Measurements from ENCODE around the gene CCNYL1. TPM values are rescaled to one million over a fixed set of nuclear protein-coding genes. Genes with fewer than 3 reads are reported as not detected.
"Not testable (repeated sequence)": the region's sequence is repeated elsewhere in the genome, so short reads cannot be mapped to it uniquely, and the experiment has no call there.

Gene CCNYL1
- total RNA-seq, 2 experiments from 2014 or later, result 4.8 to 5.7 TPM

DNA sequence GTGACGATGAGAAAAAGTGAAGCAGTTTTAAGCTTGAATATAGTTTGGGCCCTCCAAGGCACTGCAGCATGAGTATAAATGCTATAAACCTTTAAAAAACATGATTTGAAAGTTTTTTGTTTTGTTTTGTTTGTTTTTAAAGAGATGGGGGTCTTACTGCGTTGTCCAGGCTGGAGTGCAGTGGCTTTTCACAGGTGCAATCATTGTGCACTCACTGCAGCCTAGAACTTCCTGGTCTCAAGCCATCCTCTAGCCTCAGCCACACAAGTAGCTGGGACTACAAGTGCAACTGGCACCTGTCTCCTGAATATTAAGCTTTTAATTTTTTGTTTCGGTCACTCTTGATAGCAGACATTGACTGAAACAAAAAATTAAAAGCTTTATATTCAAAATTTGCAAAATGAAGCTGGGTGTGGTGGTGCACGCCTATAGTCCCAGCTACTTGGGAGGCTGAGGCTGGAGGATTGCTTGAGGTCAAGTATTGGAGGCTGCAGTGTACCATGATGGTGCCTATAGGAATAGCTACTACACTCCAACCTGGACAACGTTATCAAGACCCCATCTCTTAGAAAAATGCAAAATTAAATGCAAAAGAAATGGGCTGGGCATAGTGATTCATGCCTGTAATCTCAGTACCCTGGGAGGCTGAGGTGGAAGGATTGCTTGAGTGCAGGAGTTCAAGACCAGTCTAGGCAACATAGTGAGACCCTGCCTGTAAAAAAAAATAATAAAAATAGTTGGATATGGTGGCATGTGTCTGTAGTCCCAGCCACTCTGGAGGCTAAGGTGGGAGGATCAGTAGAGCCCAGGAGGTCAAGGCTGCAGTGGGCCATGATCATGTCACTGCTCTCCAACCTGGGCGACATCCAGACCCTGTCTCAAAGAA lies 43.3 kb downstream of the CCNYL1 start:
- POLR2A ChIA-PET, result no interaction called here
- CTCF ChIA-PET, result interaction anchor here (0.6 kb wide), 1 partner anchor 261 kb away, joined by 3 read pairs; no protein-coding TSS in a partner anchor

- CTCF ChIA-PET, result no interaction called here
- POLR2A ChIA-PET, result no interaction called here
Measured at GRCh38 chr2:207758025-207758424, 46.6 kb downstream of the CCNYL1 start.

DNA sequence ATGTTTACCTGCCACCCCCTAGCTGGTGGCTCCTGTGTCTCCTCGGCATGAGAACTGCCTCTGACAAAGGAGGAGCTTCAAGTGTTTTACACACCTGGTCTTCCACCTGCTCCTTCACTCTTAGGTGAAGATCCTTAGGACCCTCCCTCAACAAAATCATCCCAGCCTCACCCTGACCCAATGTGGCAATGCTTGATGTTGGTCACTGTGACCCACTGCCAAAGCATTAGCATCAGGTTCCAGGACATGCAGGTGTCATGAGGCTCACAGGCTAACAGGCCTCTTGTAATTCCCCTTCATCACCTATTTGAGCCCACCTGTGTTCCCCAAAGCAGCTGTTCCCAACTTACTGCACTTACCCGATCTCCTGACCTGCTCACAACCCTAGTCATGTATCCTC lies 48.5 kb downstream of the CCNYL1 start:
- CTCF ChIA-PET, result no interaction called here
- POLR2A ChIA-PET, result no interaction called here

- CTCF ChIA-PET, result interaction anchor here (1.3 kb wide), 1 partner anchor 14 kb away, joined by 3 read pairs; no protein-coding TSS in a partner anchor
- POLR2A ChIA-PET, result no interaction called here
Measured at GRCh38 chr2:207760453-207760852, 49.0 kb downstream of the CCNYL1 start.

GRCh38 chr2:207761426-207761825 lies 50.0 kb downstream of the CCNYL1 start:
- POLR2A ChIA-PET, result not testable (repeated sequence)
- CTCF ChIA-PET, result interaction anchor here (0.6 to 1.3 kb wide), 2 partner anchors 15 to 212 kb away, joined by 3 read pairs; no protein-coding TSS in a partner anchor

DNA sequence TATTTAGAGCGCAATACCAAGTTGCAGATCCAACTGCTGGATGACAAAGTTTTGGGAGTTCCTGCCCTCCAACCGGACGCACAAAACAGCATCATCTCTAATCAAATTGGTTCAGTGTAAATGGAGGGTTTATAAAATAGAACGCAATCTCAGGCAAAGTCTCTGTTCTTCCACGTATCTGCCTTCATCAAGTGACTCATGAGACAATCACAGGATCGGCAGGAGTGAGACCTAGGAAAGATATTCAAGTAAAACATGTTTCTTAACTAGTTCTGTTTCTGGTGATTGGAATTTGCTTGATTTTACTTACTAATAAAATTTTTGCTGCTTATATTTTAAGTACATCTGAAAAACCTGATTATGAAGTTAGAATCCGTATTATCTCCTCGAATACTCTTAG lies 50.7 kb downstream of the CCNYL1 start:
- POLR2A ChIA-PET, result no interaction called here

GRCh38 chr2:207763303-207763917 lies 52.0 kb downstream of the CCNYL1 start:
- ChIA-PET POLR2A (no interaction called here), CTCF (no interaction called here)

More for the DNA sequence above, 50.7 kb downstream of the CCNYL1 start:
- CTCF ChIA-PET, result no interaction called here

DNA sequence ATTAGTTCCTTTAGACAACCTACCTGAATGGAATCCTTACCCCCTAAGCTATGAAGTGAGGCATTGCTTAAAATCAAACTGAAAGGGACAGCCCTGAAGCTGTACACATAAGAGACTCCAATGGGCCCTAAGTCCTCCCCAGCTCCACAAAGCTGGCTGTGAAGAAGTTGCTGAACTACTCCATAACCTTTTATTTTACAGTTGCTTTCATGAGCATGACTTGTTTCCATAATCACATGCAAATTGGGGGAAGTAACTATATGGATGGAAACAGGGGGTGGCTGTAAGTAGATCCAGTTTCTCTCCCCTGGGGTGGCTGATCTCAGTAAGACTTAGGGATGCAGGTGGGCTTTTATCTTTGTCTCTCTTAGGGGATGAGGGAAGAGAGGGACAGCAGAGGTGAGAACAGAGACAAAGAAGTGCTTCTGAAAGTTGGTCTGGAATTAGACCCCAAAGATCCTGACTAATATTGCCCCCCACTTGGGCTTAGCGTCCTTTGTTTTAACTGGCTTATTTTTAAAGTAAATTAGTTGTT lies 52.7 kb downstream of the CCNYL1 start:
- ChIA-PET POLR2A (no interaction called here), CTCF (no interaction called here)

DNA sequence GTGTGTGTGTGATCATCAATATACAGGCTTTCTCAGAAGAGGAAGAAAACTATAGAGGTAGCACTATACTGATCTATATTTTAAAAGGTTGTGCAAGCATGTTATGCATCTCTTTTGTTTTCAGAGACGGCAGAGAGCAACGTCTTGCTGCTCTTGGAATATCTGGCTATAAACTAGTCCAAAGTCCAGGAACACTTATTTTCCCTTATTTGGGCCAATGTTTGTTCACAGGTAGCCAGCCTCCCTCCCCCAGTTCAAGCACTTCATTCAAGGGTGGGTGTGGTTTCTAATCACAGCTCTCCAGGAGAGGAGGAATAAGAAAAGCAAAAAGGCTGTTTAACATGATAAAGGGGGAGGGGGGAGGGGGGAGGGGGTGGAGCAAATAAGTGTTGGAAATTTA lies 54.1 kb downstream of the CCNYL1 start:
- CTCF ChIA-PET, result interaction anchor here (1.1 kb wide), 1 partner anchor 140 kb away, joined by 3 read pairs; no protein-coding TSS in a partner anchor
- POLR2A ChIA-PET, result no interaction called here

DNA sequence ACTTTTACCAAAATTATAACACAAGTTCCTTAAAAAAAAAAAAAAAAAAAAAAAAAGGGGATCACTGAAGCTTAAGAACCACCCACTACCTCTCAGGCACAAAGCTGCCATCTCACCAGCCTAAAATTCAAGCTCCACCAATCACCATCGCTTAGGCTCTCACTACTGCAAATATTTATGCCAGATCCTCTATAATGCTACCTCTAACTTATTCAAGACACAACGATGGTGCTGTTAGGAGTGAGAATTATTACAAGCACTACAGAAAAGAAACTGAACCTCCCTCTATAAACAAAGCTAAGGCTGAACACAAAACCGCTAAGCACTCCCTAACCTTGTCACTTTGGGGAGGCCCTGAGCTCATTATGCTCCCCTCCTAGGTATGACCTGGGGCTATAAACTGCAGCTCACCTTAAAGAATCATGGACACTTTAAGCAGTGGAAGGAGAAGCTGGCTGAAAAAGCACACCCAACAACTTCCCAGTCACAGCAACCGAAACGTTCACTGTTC lies 54.7 kb downstream of the CCNYL1 start:
- ChIA-PET CTCF (interaction anchor here (0.6 to 1.8 kb wide), 4 partner anchors 20 to 275 kb away, joined by 3 to 8 read pairs (median 6); no protein-coding TSS in a partner anchor), POLR2A (interaction anchor here (0.5 kb wide), 1 partner anchor 144 kb away, joined by 3 read pairs; no protein-coding TSS in a partner anchor)

- ChIA-PET POLR2A (interaction anchor here (0.5 kb wide), 1 partner anchor 145 kb away, joined by 3 read pairs; no protein-coding TSS in a partner anchor), CTCF (interaction anchor here (0.6 to 1.8 kb wide), 4 partner anchors 21 to 274 kb away, joined by 3 to 8 read pairs (median 6); no protein-coding TSS in a partner anchor)
Measured at GRCh38 chr2:207766697-207767460, 55.4 kb downstream of the CCNYL1 start.

DNA sequence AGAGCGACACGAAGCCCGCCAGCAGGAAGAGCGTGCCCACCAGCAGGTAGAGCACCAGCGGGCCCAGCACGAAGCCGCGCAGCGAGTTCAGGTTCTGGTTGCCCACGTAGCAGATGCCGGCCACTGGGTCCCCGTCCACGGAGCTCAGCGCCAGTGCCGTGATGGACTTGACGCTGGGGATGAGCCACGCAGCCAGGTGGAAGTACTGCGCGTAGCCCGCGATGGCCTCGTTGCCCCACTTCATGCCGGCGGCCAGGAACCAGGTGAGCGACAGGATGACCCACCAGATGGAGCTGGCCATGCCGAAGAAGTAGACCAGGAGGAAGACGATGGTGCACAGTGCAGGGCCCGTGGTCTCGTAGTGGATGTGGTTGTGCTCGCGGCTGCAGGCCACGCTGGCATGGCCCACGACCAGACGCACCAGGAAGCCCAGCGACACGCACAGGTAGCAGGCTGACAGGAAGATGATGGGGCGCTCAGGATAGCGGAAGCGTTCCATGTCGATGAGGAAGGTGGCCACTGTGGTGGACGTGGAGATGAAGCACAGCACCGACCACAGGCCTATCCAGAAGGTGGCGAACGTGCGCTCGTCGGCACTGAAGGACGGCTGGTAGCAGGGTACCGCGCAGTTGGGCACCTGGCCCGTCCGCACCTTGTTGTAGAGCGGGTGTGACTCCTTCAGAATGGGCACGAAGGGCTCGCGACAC lies 56.2 kb downstream of the CCNYL1 start:
- POLR2A ChIA-PET, result no interaction called here
- CTCF ChIA-PET, result interaction anchor here (1.2 to 1.8 kb wide), 3 partner anchors 22 to 273 kb away, joined by 3 to 8 read pairs (median 5); no protein-coding TSS in a partner anchor

- CTCF ChIA-PET, result interaction anchor here (1.5 kb wide), 1 partner anchor 272 kb away, joined by 3 read pairs; no protein-coding TSS in a partner anchor
- POLR2A ChIA-PET, result interaction anchor here (1.4 kb wide), 1 partner anchor 143 kb away, joined by 5 read pairs; the partner anchor contains the start of gene METTL21A
Measured at GRCh38 chr2:207768168-207768865, 56.9 kb downstream of the CCNYL1 start.

DNA sequence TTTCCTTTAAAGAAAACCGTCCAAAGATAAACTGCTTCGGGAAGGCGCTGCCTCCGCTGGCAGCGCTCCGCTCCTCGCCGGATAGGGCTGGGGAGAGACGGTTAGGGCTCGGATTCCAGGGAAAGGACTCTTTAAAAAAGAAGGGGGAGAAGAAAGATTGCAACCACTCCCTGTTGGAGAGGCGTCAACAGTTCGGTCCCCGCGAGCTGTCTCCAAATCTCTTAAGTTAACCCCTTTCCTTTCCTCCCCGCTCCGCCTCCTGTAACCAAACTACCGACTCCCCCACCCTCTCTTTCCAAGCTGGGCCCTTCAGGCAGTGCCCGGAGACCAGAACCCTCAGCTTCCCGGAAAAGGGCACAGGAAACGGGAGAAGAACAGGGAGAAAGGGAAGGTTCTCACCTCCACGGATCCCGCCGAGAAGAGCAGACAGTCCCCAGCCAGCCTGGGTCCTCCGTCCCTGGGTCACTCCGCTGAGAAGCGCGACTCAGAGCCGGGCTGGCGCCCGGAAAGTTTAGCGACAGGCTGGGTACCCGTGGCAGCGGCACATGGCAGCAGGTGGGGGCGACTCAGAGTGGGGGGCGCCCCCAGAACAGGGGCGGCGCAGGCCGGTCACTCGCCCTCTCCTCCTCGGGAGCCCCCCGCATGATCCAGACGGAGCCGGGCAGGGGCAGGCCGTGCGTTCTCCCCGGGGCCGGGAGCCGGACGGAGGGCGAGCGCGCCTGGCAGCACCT lies 57.6 kb downstream of the CCNYL1 start:
- ChIA-PET CTCF (interaction anchor here (1.0 to 1.5 kb wide), 2 partner anchors 272 kb away, joined by 3 to 4 read pairs; no protein-coding TSS in a partner anchor), POLR2A (interaction anchor here (1.4 kb wide), 1 partner anchor 144 kb away, joined by 5 read pairs; the partner anchor contains the start of gene METTL21A)

- ChIA-PET POLR2A (no interaction called here), CTCF (no interaction called here)
Measured at GRCh38 chr2:207770602-207771404, 59.4 kb downstream of the CCNYL1 start.

DNA sequence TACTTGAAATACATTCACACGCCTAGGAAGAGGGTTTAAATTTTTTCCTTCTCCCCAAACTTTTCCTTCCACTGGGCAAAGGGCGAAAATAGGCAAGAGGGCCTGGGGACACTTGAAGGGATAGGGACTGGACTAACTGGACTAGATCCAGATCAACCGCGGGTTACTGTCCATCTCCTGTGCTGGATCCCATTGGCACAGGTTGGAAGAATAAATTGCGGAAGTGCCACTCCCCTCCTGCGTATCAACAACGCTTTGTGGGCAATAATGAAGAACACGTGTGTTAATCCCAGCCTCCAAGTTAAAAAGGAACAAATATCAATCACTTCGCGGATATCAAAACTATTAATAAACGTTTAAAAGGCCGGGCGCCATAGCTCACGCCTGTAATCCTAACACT lies 60.0 kb downstream of the CCNYL1 start:
- ChIA-PET CTCF (no interaction called here), POLR2A (no interaction called here)
